Karpas-422 (cell line): ENCODE measurements around the gene ADAMTS9. TPM values are rescaled to one million over a fixed set of nuclear protein-coding genes. Genes with fewer than 3 reads are reported as not detected.

Experiments
- DNase-seq: peaks from one replicate; pipeline ENCODE4 v3.0.0-alpha.2; 2015
- H2AFZ ChIP-seq: fragments of 200-600 bp; sonication (generic); 2 replicates; pipeline ENCODE4 v1.6.1; 2014; ENCODE audit warnings: antibody characterized with exemption, low read length, mixed read lengths
- H3K27ac ChIP-seq: fragments of 200-600 bp; sonication (generic); 2 replicates; pipeline ENCODE4 v1.5.1; 2014; ENCODE audit warnings: mild to moderate bottlenecking, low read length, moderate library complexity
- H3K27me3 ChIP-seq: fragments of 200-600 bp; sonication (generic); 2 replicates; pipeline ENCODE4 v1.6.1; 2014; ENCODE audit warnings: low read length, mixed read lengths
- H3K36me3 ChIP-seq: fragments of 200-600 bp; sonication (generic); 2 replicates; pipeline ENCODE4 v1.6.1; 2014; ENCODE audit warnings: low read length, mixed read lengths; ENCODE audit not compliant: insufficient read depth
- H3K4me1 ChIP-seq: fragments of 200-600 bp; sonication (generic); 2 replicates; pipeline ENCODE4 v1.6.1; 2014; ENCODE audit warnings: mild to moderate bottlenecking, low read length, mixed read lengths
- H3K4me2 ChIP-seq: fragments of 200-600 bp; sonication (generic); 2 replicates; pipeline ENCODE4 v1.6.1; 2014; ENCODE audit warnings: low read length, low read depth, mild to moderate bottlenecking; ENCODE audit not compliant: poor library complexity, severe bottlenecking
- H3K4me3 ChIP-seq: fragments of 200-600 bp; sonication (generic); 2 replicates; pipeline ENCODE4 v1.5.1; 2014; ENCODE audit warnings: mild to moderate bottlenecking, antibody characterized with exemption, low read length, mixed read lengths
- H3K79me2 ChIP-seq: fragments of 200-600 bp; sonication (generic); 2 replicates; pipeline ENCODE4 v1.6.1; 2014; ENCODE audit warnings: mild to moderate bottlenecking, low read length, mixed read lengths
- H3K9ac ChIP-seq: fragments of 200-600 bp; sonication (generic); 2 replicates; pipeline ENCODE4 v1.6.0; 2014; ENCODE audit warnings: low read length
- H3K9me2 ChIP-seq: fragments of 200-600 bp; sonication (generic), shearing (Covaris generic); replicated peaks from 2 replicates; pipeline ENCODE4 v1.6.0; 2014; ENCODE audit warnings: mild to moderate bottlenecking, low read length, moderate library complexity; ENCODE audit not compliant: insufficient read depth
- H3K9me3 ChIP-seq: fragments of 300-700, 200-600 bp; sonication (generic); 2 replicates; pipeline ENCODE4 v1.6.1; 2014; ENCODE audit warnings: low read length, mixed read lengths
- H4K20me1 ChIP-seq: fragments of 200-600 bp; sonication (generic); 2 replicates; pipeline ENCODE4 v1.6.1; 2014; ENCODE audit warnings: mild to moderate bottlenecking, antibody characterized with exemption, low read length, low read depth; ENCODE audit not compliant: insufficient read depth
- total RNA-seq: library from RNA; depleted of rRNA; stranded (reverse); fragments of >200 nt; shearing (Covaris generic); gene quantifications from 2 replicates; pipeline ENCODE4 v1.2.3, GENCODE V29; 2014; ENCODE audit warnings: low replicate concordance

Gene ADAMTS9
- total RNA-seq, 1 experiment from 2014 or later = not detected

DNA sequence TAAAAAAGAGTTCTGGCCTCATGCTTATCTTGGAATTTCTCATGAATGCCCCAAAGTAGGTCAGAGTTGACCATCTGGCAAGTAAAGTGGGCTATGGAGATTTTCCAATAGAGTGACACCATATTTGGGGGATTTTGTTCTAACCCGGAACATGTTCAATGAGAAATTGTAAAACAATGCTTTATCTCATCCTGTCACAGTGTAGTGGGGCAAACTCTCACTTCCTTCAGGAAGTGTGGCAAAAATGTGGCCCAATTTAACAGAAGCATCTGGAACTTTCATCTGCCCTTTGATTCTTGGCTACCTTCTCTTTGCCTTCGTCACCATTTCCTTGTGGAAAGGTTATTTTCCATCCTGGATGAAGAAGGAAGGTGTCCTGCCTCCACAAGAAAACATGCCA is 70.8 kb downstream of the ADAMTS9 start:
- Histone ChIP-seq H3K9me2 (no peaks in the 10 kb centered on the region), H2AFZ (no peak overlapping the region), H3K4me2 (no peak overlapping the region), H4K20me1 (no peaks in the 10 kb centered on the region), H3K9me3 (no peaks in the 10 kb centered on the region), H3K79me2 (no peaks in the 10 kb centered on the region), H3K27ac (no peak overlapping the region), H3K4me3 (no peak overlapping the region), H3K36me3 (no peaks in the 10 kb centered on the region), H3K27me3 (no peaks in the 10 kb centered on the region), H3K9ac (no peak overlapping the region), H3K4me1 (no peaks in the 10 kb centered on the region)
- no peak for DNase-seq

DNA sequence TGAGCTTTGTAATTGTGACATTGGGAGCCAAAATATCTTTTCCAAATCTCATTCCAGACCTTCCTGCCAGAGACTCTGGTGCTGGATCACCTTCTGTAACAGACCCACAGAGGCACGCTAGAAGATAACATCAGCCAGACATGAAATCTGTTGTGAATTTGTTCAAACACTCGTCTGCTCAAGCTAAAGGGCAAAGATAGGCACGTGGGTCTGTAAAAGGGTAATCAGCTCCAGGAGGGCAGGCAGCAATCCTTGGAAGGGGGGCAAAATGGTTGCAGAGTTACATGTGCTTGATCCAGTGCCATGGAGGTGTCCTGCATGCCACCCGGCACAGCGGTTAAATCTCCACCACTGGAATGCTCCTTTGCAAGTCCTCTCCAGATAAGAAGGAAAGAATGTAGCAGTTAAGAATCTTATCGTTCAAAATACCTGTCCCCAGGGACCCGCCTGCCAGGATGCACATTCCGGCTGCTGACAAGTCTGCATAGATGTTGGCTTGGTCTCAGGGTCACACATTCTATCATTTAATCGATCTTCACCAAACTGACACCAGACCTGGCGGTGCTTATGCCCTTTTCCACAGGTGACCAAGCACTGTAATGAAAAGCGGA is 74.8 kb downstream of the ADAMTS9 start:
- Histone ChIP-seq H3K4me2 (no peak overlapping the region), H4K20me1 (no peaks in the 10 kb centered on the region), H3K4me3 (no peak overlapping the region), H3K9ac (no peak overlapping the region), H3K79me2 (no peaks in the 10 kb centered on the region), H3K9me3 (no peaks in the 10 kb centered on the region), H3K27ac (no peak overlapping the region), H2AFZ (no peak overlapping the region), H3K27me3 (no peaks in the 10 kb centered on the region), H3K36me3 (no peaks in the 10 kb centered on the region), H3K4me1 (no peaks in the 10 kb centered on the region), H3K9me2 (no peaks in the 10 kb centered on the region)
- DNase-seq = no peak

- Histone ChIP-seq H3K9me3 (no peaks in the 10 kb centered on the region), H3K9me2 (no peaks in the 10 kb centered on the region), H4K20me1 (no peaks in the 10 kb centered on the region), H3K4me3 (no peak overlapping the region), H2AFZ (no peak overlapping the region), H3K9ac (no peak overlapping the region), H3K36me3 (no peaks in the 10 kb centered on the region), H3K4me1 (no peaks in the 10 kb centered on the region), H3K4me2 (no peak overlapping the region), H3K27me3 (no peaks in the 10 kb centered on the region), H3K27ac (no peak overlapping the region), H3K79me2 (no peaks in the 10 kb centered on the region)
- no peak for DNase-seq
Measured at GRCh38 chr3:64612082-64612860, 75.5 kb downstream of the ADAMTS9 start.

- H3K27me3 ChIP-seq = no peaks in the 10 kb centered on the region
- H3K9me2 ChIP-seq = no peaks in the 10 kb centered on the region
- no peaks in the 10 kb centered on the region for H3K9me3 ChIP-seq
- H3K4me1 ChIP-seq = no peaks in the 10 kb centered on the region
- no peak overlapping the region for H3K4me3 ChIP-seq
- no peaks in the 10 kb centered on the region for H4K20me1 ChIP-seq
- H3K9ac ChIP-seq = no peak overlapping the region
- DNase-seq = no peak
- no peaks in the 10 kb centered on the region for H3K79me2 ChIP-seq
- no peak overlapping the region for H2AFZ ChIP-seq
- H3K27ac ChIP-seq = no peak overlapping the region
- H3K4me2 ChIP-seq = no peak overlapping the region
- no peaks in the 10 kb centered on the region for H3K36me3 ChIP-seq
Measured at GRCh38 chr3:64608741-64609140, 79.1 kb downstream of the ADAMTS9 start.

GRCh38 chr3:64607032-64607551 is 80.7 kb downstream of the ADAMTS9 start:
- Histone ChIP-seq H3K27ac (no peak overlapping the region), H3K9ac (no peak overlapping the region), H3K79me2 (no peaks in the 10 kb centered on the region), H3K9me3 (no peaks in the 10 kb centered on the region), H3K4me2 (no peak overlapping the region), H3K36me3 (no peaks in the 10 kb centered on the region), H2AFZ (no peak overlapping the region), H3K4me1 (no peaks in the 10 kb centered on the region), H4K20me1 (no peaks in the 10 kb centered on the region), H3K27me3 (no peaks in the 10 kb centered on the region), H3K9me2 (no peaks in the 10 kb centered on the region), H3K4me3 (no peak overlapping the region)
- no peak for DNase-seq

DNA sequence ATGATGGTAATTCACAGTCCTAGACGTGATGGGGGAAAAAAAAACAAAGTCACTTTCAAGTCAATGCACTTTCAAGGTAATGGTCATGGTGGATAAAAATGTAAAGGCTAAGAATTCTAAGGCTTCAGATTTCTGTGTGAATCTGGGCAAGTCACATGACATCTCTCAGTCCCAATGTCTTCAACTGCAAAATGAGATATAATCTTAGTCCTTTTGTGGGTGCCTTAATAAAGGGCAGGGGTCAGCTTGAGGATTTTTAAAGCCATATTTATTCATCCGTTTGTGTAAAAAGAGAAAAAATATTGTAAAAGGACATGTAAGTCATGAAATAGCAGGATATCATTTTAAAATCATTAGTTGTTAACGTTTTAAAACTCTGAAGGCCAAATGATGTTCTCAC is 83.5 kb downstream of the ADAMTS9 start:
- no peak overlapping the region for H3K27ac ChIP-seq
- H3K9me3 ChIP-seq = no peaks in the 10 kb centered on the region
- H3K27me3 ChIP-seq = no peaks in the 10 kb centered on the region
- DNase-seq = no peak
- no peak overlapping the region for H3K4me3 ChIP-seq
- H3K9ac ChIP-seq = no peak overlapping the region
- no peak overlapping the region for H2AFZ ChIP-seq
- H3K79me2 ChIP-seq = no peaks in the 10 kb centered on the region
- no peaks in the 10 kb centered on the region for H3K9me2 ChIP-seq
- H3K36me3 ChIP-seq = no peaks in the 10 kb centered on the region
- H3K4me2 ChIP-seq = no peak overlapping the region
- H3K4me1 ChIP-seq = no peaks in the 10 kb centered on the region
- no peaks in the 10 kb centered on the region for H4K20me1 ChIP-seq

GRCh38 chr3:64601824-64602223 is 86.0 kb downstream of the ADAMTS9 start:
- H3K79me2 ChIP-seq = no peaks in the 10 kb centered on the region
- H3K27ac ChIP-seq = no peak overlapping the region
- H3K36me3 ChIP-seq = no peaks in the 10 kb centered on the region
- no peak overlapping the region for H3K9ac ChIP-seq
- no peaks in the 10 kb centered on the region for H3K9me2 ChIP-seq
- no peak overlapping the region for H3K4me3 ChIP-seq
- no peaks in the 10 kb centered on the region for H3K9me3 ChIP-seq
- no peaks in the 10 kb centered on the region for H3K4me1 ChIP-seq
- no peak for DNase-seq
- no peak overlapping the region for H3K4me2 ChIP-seq
- no peak overlapping the region for H2AFZ ChIP-seq
- H3K27me3 ChIP-seq = peaks cover 4% of the 10 kb centered on the region; the same call in 1 of the 2 replicates
- H4K20me1 ChIP-seq = no peaks in the 10 kb centered on the region

GRCh38 chr3:64600246-64600950 is 87.4 kb downstream of the ADAMTS9 start:
- H3K9me2 ChIP-seq = no peaks in the 10 kb centered on the region
- H3K4me1 ChIP-seq = no peaks in the 10 kb centered on the region
- H3K27ac ChIP-seq = no peak overlapping the region
- H4K20me1 ChIP-seq = no peaks in the 10 kb centered on the region
- H2AFZ ChIP-seq = no peak overlapping the region
- H3K79me2 ChIP-seq = no peaks in the 10 kb centered on the region
- H3K4me2 ChIP-seq = no peak overlapping the region
- no peaks in the 10 kb centered on the region for H3K36me3 ChIP-seq
- no peaks in the 10 kb centered on the region for H3K9me3 ChIP-seq
- no peak overlapping the region for H3K4me3 ChIP-seq
- H3K9ac ChIP-seq = no peak overlapping the region
- no peak for DNase-seq
- H3K27me3 ChIP-seq = peaks cover 4% of the 10 kb centered on the region; the same call in 1 of the 2 replicates
